ENCODE measurements around the gene ONECUT2. TPM values are rescaled to one million over a fixed set of nuclear protein-coding genes. Genes with fewer than 3 reads are reported as not detected.

The ONECUT2 gene
- polyA plus RNA-seq, 1 experiment: not detected

GRCh38 chr18:57466307-57466706, 31.1 kb downstream of the ONECUT2 start:
- ChIA-PET CTCF (no interaction called here), POLR2A (no interaction called here)
- TF ChIP-seq CTCF (IDR thresholded peaks at IDR 0.05; ENCODE audit: insufficient read depth, low read depth, low read length): no peak
- no peak for DNase-seq (ENCODE audit: low read depth)
- Histone ChIP-seq H3K27me3 (ENCODE audit: control insufficient read depth, insufficient read depth, low read length) (no peaks in the 10 kb centered on the region; the same call in 1 of the 2 replicates), H3K4me3 (ENCODE audit: low read depth, low read length) (no peak overlapping the region), H3K36me3 (ENCODE audit: control insufficient read depth, insufficient read depth, low read length) (no peaks in the 10 kb centered on the region)

DNA sequence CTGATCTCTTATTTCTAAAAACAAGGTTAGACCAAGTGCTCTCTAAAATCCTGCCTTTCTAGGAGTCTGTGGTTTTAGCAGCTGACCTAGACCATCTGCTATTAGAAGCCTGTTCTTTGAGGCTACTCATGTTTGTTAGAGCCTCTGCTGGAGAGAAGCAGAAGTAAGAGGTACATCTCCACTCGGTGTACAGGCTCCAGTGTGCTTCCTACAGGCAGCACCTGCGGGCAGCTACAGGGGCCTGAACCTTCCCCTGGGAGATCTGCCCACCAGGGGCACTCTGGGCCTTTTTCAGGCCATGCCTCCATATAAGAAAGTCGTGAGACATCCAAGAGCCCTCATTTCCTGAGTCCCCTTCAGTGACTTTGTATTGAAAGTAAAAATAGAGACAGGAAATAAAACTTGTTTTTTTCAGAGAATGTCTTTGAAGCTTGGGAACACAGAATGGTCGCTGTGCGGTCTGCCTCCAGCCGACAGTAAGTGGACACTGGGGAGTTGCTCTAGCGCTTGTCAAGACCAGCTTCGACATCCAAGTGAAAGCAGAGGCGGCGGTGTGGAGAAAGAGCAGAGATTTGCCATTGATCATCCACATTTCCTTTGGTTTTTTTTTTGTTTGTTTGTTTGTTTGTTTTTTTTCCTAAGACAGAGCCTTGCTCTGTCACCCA, 31.7 kb downstream of the ONECUT2 start:
- DNase-seq (ENCODE audit: low read depth): no peak
- ChIA-PET CTCF (no interaction called here), POLR2A (no interaction called here)
- H3K27me3 ChIP-seq (ENCODE audit: control insufficient read depth, insufficient read depth, low read length): no peaks in the 10 kb centered on the region; the same call in 1 of the 2 replicates
- no peaks in the 10 kb centered on the region for H3K36me3 ChIP-seq (ENCODE audit: control insufficient read depth, insufficient read depth, low read length)
- TF ChIP-seq CTCF (IDR thresholded peaks at IDR 0.05; ENCODE audit: insufficient read depth, low read depth, low read length): no peak
- no peak overlapping the region for H3K4me3 ChIP-seq (ENCODE audit: low read depth, low read length)

DNA sequence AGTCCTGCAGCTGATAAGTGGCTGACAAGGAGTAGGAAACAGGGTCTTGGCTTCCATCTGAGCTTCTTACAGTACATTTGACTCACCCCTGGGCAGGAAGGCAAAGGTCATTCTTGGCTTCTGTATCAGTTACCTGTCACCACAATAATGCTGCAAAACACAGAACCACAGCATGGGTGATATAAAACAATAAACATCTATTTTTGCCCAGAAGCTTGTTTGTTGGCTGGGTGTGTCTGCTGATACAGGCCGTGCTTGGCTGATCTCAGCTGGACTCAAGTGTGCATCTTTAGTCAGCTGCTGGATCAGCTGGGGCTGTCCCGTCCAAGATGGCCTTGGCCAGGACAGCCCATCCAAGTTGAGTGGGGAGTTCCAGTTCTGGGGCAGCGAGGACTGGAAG, 34.7 kb downstream of the ONECUT2 start:
- ChIA-PET CTCF (no interaction called here), POLR2A (no interaction called here)
- no peak overlapping the region for H3K4me3 ChIP-seq (ENCODE audit: low read depth, low read length)
- TF ChIP-seq CTCF (IDR thresholded peaks at IDR 0.05; ENCODE audit: insufficient read depth, low read depth, low read length): no peak
- no peaks in the 10 kb centered on the region; the same call in none of the 2 replicates for H3K27me3 ChIP-seq (ENCODE audit: control insufficient read depth, insufficient read depth, low read length)
- no peak for DNase-seq (ENCODE audit: low read depth)
- no peaks in the 10 kb centered on the region for H3K36me3 ChIP-seq (ENCODE audit: control insufficient read depth, insufficient read depth, low read length)

GRCh38 chr18:57475408-57475807, 40.2 kb downstream of the ONECUT2 start:
- H3K4me3 ChIP-seq (ENCODE audit: low read depth, low read length): no peak overlapping the region
- H3K27me3 ChIP-seq (ENCODE audit: control insufficient read depth, insufficient read depth, low read length): no peaks in the 10 kb centered on the region; the same call in 1 of the 2 replicates
- DNase-seq (ENCODE audit: low read depth): no peak
- ChIA-PET POLR2A (no interaction called here), CTCF (no interaction called here)
- H3K36me3 ChIP-seq (ENCODE audit: control insufficient read depth, insufficient read depth, low read length): no peaks in the 10 kb centered on the region
- TF ChIP-seq CTCF (IDR thresholded peaks at IDR 0.05; ENCODE audit: insufficient read depth, low read depth, low read length): no peak

DNA sequence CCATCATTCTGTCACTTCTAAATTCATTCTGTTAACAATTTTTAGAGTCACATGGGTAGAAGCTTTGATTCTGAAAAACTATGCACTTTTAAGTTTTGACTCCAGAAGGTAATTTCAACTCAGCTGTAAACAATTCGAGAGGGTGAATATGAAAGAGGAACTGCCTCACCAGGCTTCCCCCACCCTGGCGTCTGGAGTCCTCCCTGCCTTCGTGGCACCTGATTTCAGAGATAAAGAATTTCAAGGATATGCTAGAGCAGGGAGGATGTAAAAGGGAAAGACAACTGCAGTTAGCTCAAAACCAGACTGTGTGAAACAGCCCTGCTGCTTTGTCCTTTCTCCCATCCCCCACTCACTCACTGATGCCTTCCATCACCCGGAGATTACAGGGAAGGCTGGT, 40.7 kb downstream of the ONECUT2 start:
- ChIA-PET POLR2A (no interaction called here), CTCF (no interaction called here)
- no peaks in the 10 kb centered on the region; the same call in 1 of the 2 replicates for H3K27me3 ChIP-seq (ENCODE audit: control insufficient read depth, insufficient read depth, low read length)
- H3K36me3 ChIP-seq (ENCODE audit: control insufficient read depth, insufficient read depth, low read length): no peaks in the 10 kb centered on the region
- DNase-seq (ENCODE audit: low read depth): no peak
- TF ChIP-seq CTCF (IDR thresholded peaks at IDR 0.05; ENCODE audit: insufficient read depth, low read depth, low read length): no peak
- no peak overlapping the region for H3K4me3 ChIP-seq (ENCODE audit: low read depth, low read length)

Data from BJ (cell line).